PC-3 (cell line): ENCODE measurements around the gene KCNE5. TPM values are rescaled to one million over a fixed set of nuclear protein-coding genes. Genes with fewer than 3 reads are reported as not detected.
"Not testable (repeated sequence)": the region's sequence is repeated elsewhere in the genome, so short reads cannot be mapped to it uniquely, and the experiment has no call there.

Experiments
- ATAC-seq: fragments of 200-7000 bp; cut with Tn5 transposase; 2 replicates; pipeline ENCODE4 v1.9.1; 2020; ENCODE audit warnings: mild to moderate bottlenecking, moderate library complexity
- BruUV-seq: library from RNA; stranded (reverse); fragments of 400-500 nt; replicated peaks from 2 replicates; lab custom pipeline; 2021; lab: Mats Ljungman, UMichigan
- CTCF ChIA-PET: fragments of 300-600 bp; sonication (Branson Sonifier 250); formaldehyde crosslinking; loops from one replicate; lab custom pipeline; 2022; ENCODE audit warnings: antibody characterized with exemption; lab: Charles Lee
- POLR2A ChIA-PET: fragments of 300-600 bp; sonication (Branson Sonifier 250); formaldehyde crosslinking; loops from one replicate; lab custom pipeline; 2022; ENCODE audit warnings: antibody characterized with exemption; ENCODE audit not compliant: unreplicated experiment; lab: Charles Lee
- DNase-seq: peaks from one replicate; pipeline ENCODE4 v3.0.0-alpha.2; 2015
- H2AFZ ChIP-seq: fragments of 300-600 bp; sonication (generic); 2 replicates; pipeline ENCODE4 v1.6.0; 2016; ENCODE audit warnings: antibody characterized with exemption, low read length
- H3F3A ChIP-seq: fragments of 300-600 bp; sonication (generic); one replicate; pipeline ENCODE4 v1.6.0; 2017; ENCODE audit warnings: antibody characterized with exemption, low read length, control low read depth, mild to moderate bottlenecking; ENCODE audit not compliant: unreplicated experiment
- H3K27ac ChIP-seq: fragments of 300-600 bp; sonication (generic); 2 replicates; pipeline ENCODE4 v1.5.1; 2016; ENCODE audit warnings: mild to moderate bottlenecking, low read length
- H3K27me3 ChIP-seq: fragments of 300-600 bp; sonication (generic); 2 replicates; pipeline ENCODE4 v1.6.1; 2016; ENCODE audit warnings: low read length, mixed read lengths
- H3K36me3 ChIP-seq: fragments of 300-600 bp; sonication (generic); 2 replicates; pipeline ENCODE4 v1.6.1; 2016; ENCODE audit warnings: low read depth, mixed run types, low read length, mixed read lengths
- H3K4me1 ChIP-seq: fragments of 300-600 bp; sonication (generic); 2 replicates; pipeline ENCODE4 v1.5.1; 2016; ENCODE audit warnings: low read length; ENCODE audit not compliant: insufficient read depth
- H3K4me2 ChIP-seq: fragments of 300-600 bp; sonication (generic); 2 replicates; pipeline ENCODE4 v1.6.0; 2016; ENCODE audit warnings: low read length
- H3K4me3 ChIP-seq: fragments of 300-600 bp; sonication (generic); 2 replicates; pipeline ENCODE4 v1.5.1; 2016; ENCODE audit warnings: mild to moderate bottlenecking, low read length, mixed read lengths
- H3K79me2 ChIP-seq: fragments of 300-600 bp; sonication (generic); 2 replicates; pipeline ENCODE4 v1.6.1; 2017; ENCODE audit warnings: low read length, mixed read lengths
- H3K9ac ChIP-seq: fragments of 300-600 bp; sonication (generic); 2 replicates; pipeline ENCODE4 v1.6.0; 2016; ENCODE audit warnings: mild to moderate bottlenecking, low read length
- H3K9me2 ChIP-seq: fragments of 300-600 bp; sonication (generic); replicated peaks from 2 replicates; pipeline ENCODE4 v1.6.1; 2016; ENCODE audit warnings: mixed run types, low read length, mixed read lengths
- H3K9me3 ChIP-seq: fragments of 300-600 bp; sonication (generic); 2 replicates; pipeline ENCODE4 v1.6.1; 2016; ENCODE audit warnings: low read length, mixed read lengths
- H4K20me1 ChIP-seq: fragments of 300-600 bp; sonication (generic); 2 replicates; pipeline ENCODE4 v1.6.1; 2016; ENCODE audit warnings: low read length, mixed read lengths
- EZH2 ChIP-seq: fragments of 300-600 bp; sonication (generic); IDR thresholded peaks from one replicate; pipeline ENCODE4 v1.6.1; 2017; ENCODE audit warnings: antibody characterized with exemption, mild to moderate bottlenecking, low read length; ENCODE audit not compliant: unreplicated experiment
- EZH2phosphoT487 ChIP-seq: fragments of 300-600 bp; sonication (generic); IDR thresholded peaks from 2 replicates; pipeline ENCODE4 v1.6.1; 2018; ENCODE audit warnings: mild to moderate bottlenecking, antibody characterized with exemption, low read length, borderline replicate concordance
- intact Hi-C: fragments of 100-400 bp; cut with micrococcal nuclease; formaldehyde crosslinking; loops from 2 replicates; pipeline ENCODE4 v1.9.0; 2023
- total RNA-seq: library from RNA; depleted of rRNA; stranded (reverse); fragments of >200 nt; gene quantifications from 2 replicates; pipeline ENCODE4 v1.2.3, GENCODE V29; 2014
- TF ChIP-seq, protein P1 (sequence below): fragments of 300-600 bp; sonication (generic); conservative IDR thresholded peaks from 2 replicates; pipeline ENCODE4 v1.5.1; 2017; ENCODE audit warnings: antibody characterized with exemption, low read depth, mild to moderate bottlenecking, low read length

Gene KCNE5
- total RNA-seq, 1 experiment from 2014 or later = not detected

DNA sequence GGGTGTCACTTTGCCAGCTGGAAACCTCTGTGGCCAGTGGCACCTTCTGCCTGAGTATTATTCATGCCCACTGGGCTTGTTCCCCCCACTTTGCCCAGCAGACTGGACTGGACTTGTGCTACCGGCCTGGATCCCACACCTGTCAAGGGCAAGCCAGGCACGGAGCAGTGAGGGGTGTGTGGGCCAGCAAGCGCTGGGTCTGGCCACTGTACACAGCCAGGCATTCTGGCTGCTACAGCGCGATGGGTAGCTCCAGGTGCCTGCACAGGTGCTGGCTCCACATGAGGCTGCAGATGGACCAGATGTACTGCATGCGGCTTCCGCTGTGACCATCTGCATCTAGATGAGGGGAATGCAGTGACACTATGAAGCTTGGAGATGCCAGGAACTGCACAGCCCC, 39.5 kb downstream of the KCNE5 start:
- no peak for DNase-seq
- intact Hi-C loops = no loop called here
- ATAC-seq = no peak
- Histone ChIP-seq H3K9me2 (no peaks in the 10 kb centered on the region), H3K4me3 (no peak overlapping the region), H4K20me1 (no peaks in the 10 kb centered on the region), H3K27me3 (peaks cover 26% of the 10 kb centered on the region), H3K9me3 (no peaks in the 10 kb centered on the region), H3K4me1 (no peaks in the 10 kb centered on the region), H3K36me3 (no peaks in the 10 kb centered on the region), H3F3A (no peaks in the 10 kb centered on the region), H2AFZ (no peak overlapping the region), H3K27ac (no peak overlapping the region), H3K4me2 (no peak overlapping the region), H3K9ac (no peak overlapping the region), H3K79me2 (no peaks in the 10 kb centered on the region)
- POLR2A ChIA-PET = no interaction called here
- TF ChIP-seq, protein P1, sequence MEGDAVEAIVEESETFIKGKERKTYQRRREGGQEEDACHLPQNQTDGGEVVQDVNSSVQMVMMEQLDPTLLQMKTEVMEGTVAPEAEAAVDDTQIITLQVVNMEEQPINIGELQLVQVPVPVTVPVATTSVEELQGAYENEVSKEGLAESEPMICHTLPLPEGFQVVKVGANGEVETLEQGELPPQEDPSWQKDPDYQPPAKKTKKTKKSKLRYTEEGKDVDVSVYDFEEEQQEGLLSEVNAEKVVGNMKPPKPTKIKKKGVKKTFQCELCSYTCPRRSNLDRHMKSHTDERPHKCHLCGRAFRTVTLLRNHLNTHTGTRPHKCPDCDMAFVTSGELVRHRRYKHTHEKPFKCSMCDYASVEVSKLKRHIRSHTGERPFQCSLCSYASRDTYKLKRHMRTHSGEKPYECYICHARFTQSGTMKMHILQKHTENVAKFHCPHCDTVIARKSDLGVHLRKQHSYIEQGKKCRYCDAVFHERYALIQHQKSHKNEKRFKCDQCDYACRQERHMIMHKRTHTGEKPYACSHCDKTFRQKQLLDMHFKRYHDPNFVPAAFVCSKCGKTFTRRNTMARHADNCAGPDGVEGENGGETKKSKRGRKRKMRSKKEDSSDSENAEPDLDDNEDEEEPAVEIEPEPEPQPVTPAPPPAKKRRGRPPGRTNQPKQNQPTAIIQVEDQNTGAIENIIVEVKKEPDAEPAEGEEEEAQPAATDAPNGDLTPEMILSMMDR = no peak
- no peak for TF ChIP-seq EZH2phosphoT487
- no peak for TF ChIP-seq EZH2
- BruUV-seq = no TSS peak
- CTCF ChIA-PET = interaction anchor here (0.5 kb wide), 1 partner anchor 215 kb away, joined by 5 read pairs; no protein-coding TSS in a partner anchor

DNA sequence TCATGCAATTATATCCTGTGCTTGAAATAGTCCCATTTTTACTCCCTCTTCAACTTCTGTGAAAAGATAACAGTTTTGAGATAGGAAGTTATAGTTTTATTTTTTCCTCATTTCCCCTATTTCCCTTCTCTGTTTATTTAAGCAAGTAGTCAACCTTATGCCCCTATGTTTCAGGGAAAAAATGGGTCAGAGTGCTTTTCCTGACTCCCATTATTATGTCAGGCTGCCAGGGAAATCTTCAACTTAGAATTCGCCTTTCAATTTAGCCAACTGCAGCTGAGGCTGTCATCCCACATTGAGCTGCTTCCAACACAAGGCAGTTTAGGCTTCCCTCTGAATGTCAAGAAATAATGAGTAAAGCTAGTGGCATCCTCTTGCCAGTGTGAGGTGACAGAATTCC, 46.1 kb downstream of the KCNE5 start:
- no peaks in the 10 kb centered on the region for H3K4me1 ChIP-seq
- H3K27me3 ChIP-seq = peaks cover 26% of the 10 kb centered on the region
- H3K4me2 ChIP-seq = no peak overlapping the region
- ATAC-seq = no peak
- no peaks in the 10 kb centered on the region for H3K9me3 ChIP-seq
- no peak overlapping the region for H3K9ac ChIP-seq
- H3K36me3 ChIP-seq = no peaks in the 10 kb centered on the region
- no peak overlapping the region for H2AFZ ChIP-seq
- H3K4me3 ChIP-seq = no peak overlapping the region
- no TSS peak for BruUV-seq
- no peak for DNase-seq
- no peak overlapping the region for H3K27ac ChIP-seq
- no peaks in the 10 kb centered on the region for H3F3A ChIP-seq
- H3K9me2 ChIP-seq = no peaks in the 10 kb centered on the region
- CTCF ChIA-PET = no interaction called here
- H3K79me2 ChIP-seq = no peaks in the 10 kb centered on the region
- POLR2A ChIA-PET = no interaction called here
- TF ChIP-seq, protein P1 = no peak
- TF ChIP-seq EZH2 = no peak
- no peak for TF ChIP-seq EZH2phosphoT487
- intact Hi-C loops = no loop called here
- no peaks in the 10 kb centered on the region for H4K20me1 ChIP-seq

DNA sequence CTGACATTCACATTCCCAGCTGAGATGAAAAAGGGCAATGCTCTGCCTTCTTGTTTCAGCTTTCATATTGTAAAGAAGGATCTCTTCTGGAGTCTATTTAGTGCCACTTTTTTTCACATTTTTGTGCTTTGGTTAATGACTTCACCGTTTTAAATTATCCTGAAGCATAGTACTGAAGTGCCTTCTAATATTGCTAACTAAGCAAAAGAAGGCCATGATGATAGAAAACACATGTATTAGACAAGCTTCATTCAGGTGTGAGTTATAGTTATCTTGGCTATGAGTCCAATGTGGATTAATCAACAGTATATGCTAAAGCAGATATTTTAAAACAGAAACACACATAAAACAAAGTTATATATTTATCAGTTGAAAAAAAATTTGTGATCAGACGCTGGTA, 47.9 kb downstream of the KCNE5 start:
- ChIA-PET CTCF (interaction anchor here (0.6 kb wide), 1 partner anchor 58 kb away, joined by 4 read pairs; no protein-coding TSS in a partner anchor), POLR2A (no interaction called here)
- Histone ChIP-seq H3K9me3 (no peaks in the 10 kb centered on the region), H3K4me2 (no peak overlapping the region), H3K9ac (no peak overlapping the region), H2AFZ (no peak overlapping the region), H4K20me1 (no peaks in the 10 kb centered on the region), H3K9me2 (no peaks in the 10 kb centered on the region), H3F3A (no peaks in the 10 kb centered on the region), H3K4me3 (no peak overlapping the region), H3K27me3 (peaks cover 23% of the 10 kb centered on the region), H3K79me2 (no peaks in the 10 kb centered on the region), H3K4me1 (no peaks in the 10 kb centered on the region), H3K36me3 (no peaks in the 10 kb centered on the region), H3K27ac (no peak overlapping the region)
- TF ChIP-seq, protein P1 = no peak
- TF ChIP-seq EZH2phosphoT487 (no peak), EZH2 (no peak)
- intact Hi-C loops = no loop called here
- ATAC-seq (no peak), DNase-seq (no peak)
- BruUV-seq = no TSS peak

DNA sequence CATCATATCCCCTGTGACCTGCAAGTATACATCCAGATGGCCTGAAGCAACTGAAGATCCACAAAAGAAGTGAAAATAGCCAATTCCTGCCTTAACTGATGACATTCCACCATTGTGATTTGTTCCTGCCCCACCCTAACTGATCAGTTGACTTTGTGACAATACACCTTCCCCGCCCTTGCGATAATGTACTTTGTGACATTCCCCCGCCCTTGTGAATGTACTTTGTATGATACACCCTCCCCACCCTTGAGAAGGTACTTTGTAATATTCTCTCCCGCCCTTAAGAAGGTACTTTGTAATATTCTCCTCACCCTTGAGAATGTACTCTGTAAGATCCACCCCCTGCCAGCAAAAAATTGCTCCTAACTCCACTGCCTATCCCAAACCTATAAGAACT, 48.9 kb downstream of the KCNE5 start:
- H3K27me3 ChIP-seq = peaks cover 19% of the 10 kb centered on the region
- H3K9me2 ChIP-seq, H4K20me1 ChIP-seq, intact Hi-C loops, H2AFZ ChIP-seq, BruUV-seq, H3K9me3 ChIP-seq, ATAC-seq, H3K9ac ChIP-seq, H3K4me3 ChIP-seq, H3K79me2 ChIP-seq, H3F3A ChIP-seq, H3K27ac ChIP-seq, POLR2A ChIA-PET, DNase-seq, H3K4me2 ChIP-seq, CTCF ChIA-PET, H3K36me3 ChIP-seq, H3K4me1 ChIP-seq: not testable (repeated sequence)
